BE2C (cell line): ENCODE measurements around the gene COA6.
"Not testable (repeated sequence)": the region's sequence is repeated elsewhere in the genome, so short reads cannot be mapped to it uniquely, and the experiment has no call there.

Experiments used
- DNase-seq: peaks from one replicate; pipeline ENCODE4 v3.0.0-alpha.2; 2020
- H3K27me3 ChIP-seq: fragments of 250-450 bp; sonication (Bioruptor Pico); 2 replicates; pipeline ENCODE4 v1.5.1; 2020; ENCODE audit warnings: mild to moderate bottlenecking
- H3K36me3 ChIP-seq: fragments of 250-450 bp; sonication (Bioruptor Pico); 2 replicates; pipeline ENCODE4 v1.5.1; 2020; ENCODE audit warnings: mild to moderate bottlenecking
- H3K4me1 ChIP-seq: fragments of 250-450 bp; sonication (Bioruptor Pico); 2 replicates; pipeline ENCODE4 v1.5.1; 2020
- H3K4me3 ChIP-seq: 2 replicates; pipeline ENCODE4 v1.5.1; 2011; ENCODE audit warnings: low read depth, low read length
- H3K9me3 ChIP-seq: fragments of 250-450 bp; sonication (Bioruptor Pico); 2 replicates; pipeline ENCODE4 v1.5.1; 2020
- TF ChIP-seq, protein P1 (sequence below): IDR thresholded peaks from 2 replicates; pipeline ENCODE4 v1.5.1; 2012; ENCODE audit warnings: mild to moderate bottlenecking, low read depth, low read length

Gene COA6

DNA sequence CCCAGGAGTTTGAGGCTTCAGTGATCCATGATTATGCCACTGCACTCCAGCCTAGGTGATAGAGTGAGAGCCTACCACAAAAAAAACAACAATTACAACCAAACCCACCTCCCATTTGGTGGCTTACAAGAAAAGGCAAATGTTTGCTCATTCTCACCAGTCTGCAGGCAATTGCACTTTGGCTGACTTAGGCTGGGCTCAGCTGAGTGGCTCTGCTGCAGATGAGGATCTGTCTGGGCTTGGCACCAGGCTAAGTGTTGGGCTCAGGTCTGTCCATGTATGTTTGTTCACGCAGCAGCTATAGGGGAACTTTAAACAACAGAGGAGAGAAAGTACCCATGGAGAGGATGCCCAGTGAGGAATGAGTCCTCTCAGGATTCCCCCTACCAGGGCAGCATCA is 28.0 kb upstream of the COA6 start:
- H3K9me3 ChIP-seq = no peaks in the 10 kb centered on the region
- DNase-seq = no peak
- TF ChIP-seq, protein P1, sequence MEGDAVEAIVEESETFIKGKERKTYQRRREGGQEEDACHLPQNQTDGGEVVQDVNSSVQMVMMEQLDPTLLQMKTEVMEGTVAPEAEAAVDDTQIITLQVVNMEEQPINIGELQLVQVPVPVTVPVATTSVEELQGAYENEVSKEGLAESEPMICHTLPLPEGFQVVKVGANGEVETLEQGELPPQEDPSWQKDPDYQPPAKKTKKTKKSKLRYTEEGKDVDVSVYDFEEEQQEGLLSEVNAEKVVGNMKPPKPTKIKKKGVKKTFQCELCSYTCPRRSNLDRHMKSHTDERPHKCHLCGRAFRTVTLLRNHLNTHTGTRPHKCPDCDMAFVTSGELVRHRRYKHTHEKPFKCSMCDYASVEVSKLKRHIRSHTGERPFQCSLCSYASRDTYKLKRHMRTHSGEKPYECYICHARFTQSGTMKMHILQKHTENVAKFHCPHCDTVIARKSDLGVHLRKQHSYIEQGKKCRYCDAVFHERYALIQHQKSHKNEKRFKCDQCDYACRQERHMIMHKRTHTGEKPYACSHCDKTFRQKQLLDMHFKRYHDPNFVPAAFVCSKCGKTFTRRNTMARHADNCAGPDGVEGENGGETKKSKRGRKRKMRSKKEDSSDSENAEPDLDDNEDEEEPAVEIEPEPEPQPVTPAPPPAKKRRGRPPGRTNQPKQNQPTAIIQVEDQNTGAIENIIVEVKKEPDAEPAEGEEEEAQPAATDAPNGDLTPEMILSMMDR = no peak

DNA sequence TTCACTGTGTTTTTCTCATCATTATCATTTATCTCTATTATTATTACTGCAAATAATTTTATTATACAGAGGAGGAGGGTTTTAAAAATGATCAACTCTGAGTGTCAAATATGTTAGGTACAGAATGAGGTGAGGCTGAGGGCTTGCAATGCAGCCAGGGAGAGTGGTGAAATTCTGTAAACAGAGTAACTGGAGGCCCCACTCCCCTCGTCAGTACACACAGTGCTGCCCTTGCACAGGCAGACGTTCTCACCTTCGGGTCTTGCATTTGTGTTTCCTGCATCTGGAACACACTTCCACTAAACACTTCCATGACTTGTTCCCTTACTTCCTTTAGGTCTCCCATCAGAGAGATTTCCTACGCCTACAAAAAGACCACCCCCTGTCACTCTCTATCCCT is 24.3 kb upstream of the COA6 start:
- no peaks in the 10 kb centered on the region for H3K36me3 ChIP-seq
- no peaks in the 10 kb centered on the region for H3K4me1 ChIP-seq
- TF ChIP-seq, protein P1 = no peak
- no peak for DNase-seq
- peaks cover 58% of the 10 kb centered on the region for H3K27me3 ChIP-seq
- no peaks in the 10 kb centered on the region for H3K9me3 ChIP-seq
- H3K4me3 ChIP-seq = no peak overlapping the region

More for the DNA sequence above, 28.0 kb upstream of the COA6 start:
- no peak overlapping the region for H3K4me3 ChIP-seq
- no peaks in the 10 kb centered on the region for H3K4me1 ChIP-seq
- no peaks in the 10 kb centered on the region for H3K36me3 ChIP-seq
- H3K27me3 ChIP-seq = peaks cover 39% of the 10 kb centered on the region

DNA sequence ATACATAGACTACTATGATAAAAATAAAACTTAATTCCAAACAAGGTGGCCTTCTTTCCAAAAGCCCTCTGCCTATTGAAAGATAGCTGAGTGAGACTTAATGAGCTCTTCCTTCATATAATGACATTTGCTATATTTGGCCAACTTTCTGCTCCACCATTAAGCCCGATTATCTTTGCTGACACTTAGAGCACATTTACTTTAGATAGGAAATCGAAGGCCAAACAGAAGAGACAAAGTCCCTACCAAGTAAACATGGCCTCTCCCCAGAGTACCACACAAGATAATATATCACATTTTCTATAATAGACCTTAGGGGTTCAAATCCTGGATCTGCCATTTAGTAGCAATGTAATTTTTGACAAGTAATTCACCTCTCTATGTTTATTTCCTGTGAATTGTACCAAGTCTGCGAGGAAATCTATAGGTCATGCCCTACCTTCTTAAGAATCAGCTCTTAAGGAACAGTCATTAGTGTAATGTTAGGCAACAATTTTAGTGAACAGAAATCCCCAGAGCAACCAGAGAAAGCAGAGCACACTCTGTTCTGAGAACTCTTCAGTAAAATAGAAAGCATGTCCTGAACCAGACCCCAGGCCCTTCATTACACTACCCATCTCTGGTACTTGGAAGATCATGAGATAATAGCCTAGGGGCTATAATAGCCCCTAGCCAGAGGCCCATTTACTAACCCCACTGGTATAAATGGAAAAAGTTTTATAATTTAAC is 17.3 kb upstream of the COA6 start:
- H3K36me3 ChIP-seq = no peaks in the 10 kb centered on the region
- H3K4me1 ChIP-seq = no peaks in the 10 kb centered on the region
- TF ChIP-seq, protein P1 = no peak

DNA sequence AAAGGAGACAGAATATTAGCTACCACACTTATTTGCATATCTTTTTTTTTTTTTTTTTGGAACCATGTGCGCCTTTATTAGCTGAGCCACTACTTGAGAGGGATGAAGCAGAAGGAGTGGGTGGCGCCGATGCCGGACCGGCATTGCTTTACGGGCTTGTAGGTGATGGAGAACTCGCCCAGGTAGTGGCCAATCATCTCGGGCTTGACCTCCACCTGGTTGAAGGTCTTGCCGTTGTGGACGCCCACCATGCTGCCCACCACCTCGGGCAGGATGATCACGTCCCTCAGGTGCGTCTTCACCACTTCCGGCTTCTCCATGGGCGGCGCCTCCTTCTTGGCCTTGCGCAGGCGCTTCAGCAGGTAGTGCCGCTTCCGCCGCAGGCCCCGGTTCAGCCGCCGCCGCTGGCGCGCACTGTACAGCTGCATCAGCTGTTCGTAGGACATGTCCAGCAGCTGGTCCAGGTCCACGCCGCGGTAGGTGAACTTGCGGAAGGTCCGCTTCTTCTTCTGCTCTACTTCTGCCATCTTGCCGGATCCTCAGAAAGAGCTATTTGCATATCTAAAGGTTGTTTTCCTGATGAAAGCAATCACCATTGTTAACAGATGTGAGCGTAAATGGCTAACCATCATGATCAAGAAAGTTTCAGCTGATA is 16.5 kb upstream of the COA6 start:
- peak; percentile 52 for DNase-seq
- Histone ChIP-seq H3K27me3 (peaks cover 16% of the 10 kb centered on the region), H3K4me3 (peak overlapping the region; percentile 53)
- not testable (repeated sequence) for H3K9me3 ChIP-seq, H3K36me3 ChIP-seq, H3K4me1 ChIP-seq

More for the DNA sequence above, 17.3 kb upstream of the COA6 start:
- Histone ChIP-seq H3K27me3 (peaks cover 23% of the 10 kb centered on the region), H3K9me3 (no peaks in the 10 kb centered on the region), H3K4me3 (peak overlapping the region; percentile 53)
- no peak for DNase-seq

DNA sequence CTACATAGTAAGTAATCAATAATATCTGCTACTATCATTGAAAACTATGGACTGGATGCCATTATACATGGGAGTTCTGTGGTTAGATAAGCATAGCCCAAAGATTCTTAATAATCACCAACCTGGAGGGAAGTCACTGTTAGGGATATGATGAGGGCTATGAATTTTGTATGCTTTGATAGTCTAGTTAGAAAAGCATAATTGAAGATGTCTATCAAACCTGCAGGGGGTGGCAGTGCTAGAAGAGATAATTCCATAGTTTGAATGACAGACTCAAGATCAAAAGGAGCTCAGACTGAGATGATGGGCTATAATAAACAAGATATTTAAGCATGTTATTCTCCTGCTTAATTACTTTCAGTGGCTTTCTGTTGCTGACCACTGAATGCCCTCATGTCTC is 15.4 kb upstream of the COA6 start:
- TF ChIP-seq, protein P1 = no peak
- Histone ChIP-seq H3K4me1 (no peaks in the 10 kb centered on the region), H3K36me3 (no peaks in the 10 kb centered on the region), H3K27me3 (peaks cover 7% of the 10 kb centered on the region), H3K9me3 (no peaks in the 10 kb centered on the region), H3K4me3 (no peak overlapping the region)
- DNase-seq = no peak

DNA sequence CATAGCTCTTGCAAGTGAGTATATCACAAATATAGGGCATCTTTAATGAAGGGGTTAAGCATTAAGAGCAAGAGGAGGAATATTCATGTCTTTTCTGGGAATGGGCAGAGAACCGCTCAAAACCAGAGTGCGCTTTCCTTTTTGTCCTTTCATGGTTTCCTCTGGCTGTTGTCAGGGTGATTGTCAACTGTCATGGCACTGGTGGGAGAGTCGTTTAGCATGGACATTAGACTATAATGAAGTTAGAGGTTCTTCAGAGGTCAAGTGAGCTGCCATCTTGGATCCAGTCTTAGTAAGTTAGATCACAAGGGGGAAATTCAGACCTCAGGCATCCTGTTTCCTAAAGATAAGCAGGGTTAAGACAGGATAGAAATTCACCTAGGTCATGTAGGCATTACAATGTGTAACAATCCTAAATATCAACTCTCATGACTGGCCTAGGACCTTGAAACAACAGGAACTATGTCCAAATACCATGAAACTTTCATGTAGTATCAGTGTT is 12.1 kb upstream of the COA6 start:
- Histone ChIP-seq H3K4me1 (no peaks in the 10 kb centered on the region), H3K27me3 (no peaks in the 10 kb centered on the region), H3K36me3 (no peaks in the 10 kb centered on the region), H3K4me3 (no peak overlapping the region), H3K9me3 (no peaks in the 10 kb centered on the region)
- TF ChIP-seq, protein P1 = no peak
- no peak for DNase-seq
